HPDE6-E6E7 (cell line): ENCODE results near the gene ANO10.
"Not testable (repeated sequence)": the region's sequence is repeated elsewhere in the genome, so short reads cannot be mapped to it uniquely, and the experiment has no call there.

Source experiments
- DNase-seq: peaks from one replicate; pipeline ENCODE4 v3.0.0; 2011; ENCODE audit warnings: missing footprints; ENCODE audit errors: extremely low spot score

The ANO10 gene

GRCh38 chr3:43522727-43523362 is 99.0 kb downstream of the ANO10 start:
- no peak for DNase-seq

- DNase-seq, result no peak
Measured at GRCh38 chr3:43521941-43522340, 99.9 kb downstream of the ANO10 start.

GRCh38 chr3:43518515-43518914 is 103.3 kb downstream of the ANO10 start:
- DNase-seq, result not testable (repeated sequence)

- no peak for DNase-seq
Measured at GRCh38 chr3:43515970-43516635, 105.7 kb downstream of the ANO10 start.

- no peak for DNase-seq
Measured at GRCh38 chr3:43515208-43515917, 106.4 kb downstream of the ANO10 start.

- DNase-seq, result no peak
Measured at GRCh38 chr3:43512754-43513404, 108.9 kb downstream of the ANO10 start.

GRCh38 chr3:43506644-43507043 is 115.2 kb downstream of the ANO10 start:
- no peak for DNase-seq

- DNase-seq, result no peak
Measured at GRCh38 chr3:43505351-43505750, 116.5 kb downstream of the ANO10 start.

- no peak for DNase-seq
Measured at GRCh38 chr3:43503067-43503728, 118.6 kb downstream of the ANO10 start.

- no peak for DNase-seq
Measured at GRCh38 chr3:43499256-43499655, 122.6 kb downstream of the ANO10 start.

- DNase-seq, result no peak
Measured at GRCh38 chr3:43497905-43498365, 123.9 kb downstream of the ANO10 start.

- DNase-seq, result no peak
Measured at GRCh38 chr3:43497422-43497821, 124.4 kb downstream of the ANO10 start.

- DNase-seq, result no peak
Measured at GRCh38 chr3:43496740-43497375, 125.0 kb downstream of the ANO10 start.

- DNase-seq, result not testable (repeated sequence)
Measured at GRCh38 chr3:43492932-43493331, 128.9 kb downstream of the ANO10 start.

GRCh38 chr3:43491807-43492206 is 130.0 kb downstream of the ANO10 start:
- not testable (repeated sequence) for DNase-seq

GRCh38 chr3:43490640-43491185 is 131.1 kb downstream of the ANO10 start:
- no peak for DNase-seq

- DNase-seq, result no peak
Measured at GRCh38 chr3:43489930-43490329, 131.9 kb downstream of the ANO10 start.

- no peak for DNase-seq
Measured at GRCh38 chr3:43485931-43486330, 135.9 kb downstream of the ANO10 start.

GRCh38 chr3:43484926-43485488 is 136.8 kb downstream of the ANO10 start:
- no peak for DNase-seq

- DNase-seq, result no peak
Measured at GRCh38 chr3:43481375-43481774, 140.4 kb downstream of the ANO10 start.

GRCh38 chr3:43478839-43479238 is 143.0 kb downstream of the ANO10 start:
- DNase-seq, result not testable (repeated sequence)
